ENCODE results near the gene TBC1D2B.

The TBC1D2B gene

GRCh38 chr15:78024519-78024870, 53.0 kb downstream of the TBC1D2B start:
- DNase-seq, result no peak

- DNase-seq, result no peak
Measured at GRCh38 chr15:78023865-78024518, 53.5 kb downstream of the TBC1D2B start.

- DNase-seq, result no peak
Measured at GRCh38 chr15:78023081-78023665, 54.3 kb downstream of the TBC1D2B start.

GRCh38 chr15:78021761-78022160, 55.8 kb downstream of the TBC1D2B start:
- DNase-seq, result no peak

- no peak for DNase-seq
Measured at GRCh38 chr15:78020007-78020406, 57.5 kb downstream of the TBC1D2B start.

- no peak for DNase-seq
Measured at GRCh38 chr15:78018946-78019644, 58.4 kb downstream of the TBC1D2B start.

- no peak for DNase-seq
Measured at GRCh38 chr15:78018445-78018844, 59.1 kb downstream of the TBC1D2B start.

- no peak for DNase-seq
Measured at GRCh38 chr15:78016860-78017259, 60.7 kb downstream of the TBC1D2B start.

- DNase-seq, result no peak
Measured at GRCh38 chr15:78012643-78013077, 64.9 kb downstream of the TBC1D2B start.

- no peak for DNase-seq
Measured at GRCh38 chr15:78010067-78010466, 67.4 kb downstream of the TBC1D2B start.

GRCh38 chr15:78007964-78008886, 69.3 kb downstream of the TBC1D2B start:
- DNase-seq, result no peak

- DNase-seq, result no peak
Measured at GRCh38 chr15:78007211-78007931, 70.1 kb downstream of the TBC1D2B start.

- DNase-seq, result no peak
Measured at GRCh38 chr15:78006567-78007205, 70.8 kb downstream of the TBC1D2B start.

GRCh38 chr15:78004919-78005634, 72.4 kb downstream of the TBC1D2B start:
- no peak for DNase-seq

GRCh38 chr15:78004222-78004727, 73.2 kb downstream of the TBC1D2B start:
- DNase-seq, result no peak

- no peak for DNase-seq
Measured at GRCh38 chr15:78003539-78004008, 73.9 kb downstream of the TBC1D2B start.

- no peak for DNase-seq
Measured at GRCh38 chr15:78002996-78003395, 74.5 kb downstream of the TBC1D2B start.

- DNase-seq, result no peak
Measured at GRCh38 chr15:78001656-78002055, 75.9 kb downstream of the TBC1D2B start.

- DNase-seq, result no peak
Measured at GRCh38 chr15:78000927-78001249, 76.6 kb downstream of the TBC1D2B start.

- no peak for DNase-seq
Measured at GRCh38 chr15:78000091-78000926, 77.2 kb downstream of the TBC1D2B start.
